ENCODE results near the gene TREM1. TPM values are rescaled to one million over a fixed set of nuclear protein-coding genes. Genes with fewer than 3 reads are reported as not detected.

TREM1 gene
- total RNA-seq, 6 donors from 2014 or later: 52.8 to 168 (median 115) TPM

DNA sequence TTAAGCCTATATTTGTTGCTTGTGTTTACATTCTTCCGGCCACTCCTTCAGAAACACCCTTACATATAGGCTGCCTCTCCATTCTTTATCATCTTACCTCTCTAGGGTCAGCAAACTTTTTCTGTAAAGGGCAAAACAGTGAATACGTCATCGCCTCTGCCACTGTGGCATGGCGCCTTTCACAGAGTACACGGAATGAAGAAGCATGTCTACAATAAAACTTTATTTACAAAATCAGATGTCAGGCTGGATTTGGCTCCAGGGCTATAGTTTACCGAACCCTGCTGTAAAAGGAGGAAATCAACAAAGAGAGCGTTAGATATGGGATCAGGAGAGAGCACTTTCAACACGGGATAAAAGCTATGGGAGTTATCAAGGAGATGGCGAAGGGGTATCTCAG, 39.6 kb upstream of the TREM1 start:
- peaks cover 0 to 3% (median 0%) of the 10 kb centered on the region in 4 donors for H3K27me3 ChIP-seq
- TF ChIP-seq, protein P1, sequence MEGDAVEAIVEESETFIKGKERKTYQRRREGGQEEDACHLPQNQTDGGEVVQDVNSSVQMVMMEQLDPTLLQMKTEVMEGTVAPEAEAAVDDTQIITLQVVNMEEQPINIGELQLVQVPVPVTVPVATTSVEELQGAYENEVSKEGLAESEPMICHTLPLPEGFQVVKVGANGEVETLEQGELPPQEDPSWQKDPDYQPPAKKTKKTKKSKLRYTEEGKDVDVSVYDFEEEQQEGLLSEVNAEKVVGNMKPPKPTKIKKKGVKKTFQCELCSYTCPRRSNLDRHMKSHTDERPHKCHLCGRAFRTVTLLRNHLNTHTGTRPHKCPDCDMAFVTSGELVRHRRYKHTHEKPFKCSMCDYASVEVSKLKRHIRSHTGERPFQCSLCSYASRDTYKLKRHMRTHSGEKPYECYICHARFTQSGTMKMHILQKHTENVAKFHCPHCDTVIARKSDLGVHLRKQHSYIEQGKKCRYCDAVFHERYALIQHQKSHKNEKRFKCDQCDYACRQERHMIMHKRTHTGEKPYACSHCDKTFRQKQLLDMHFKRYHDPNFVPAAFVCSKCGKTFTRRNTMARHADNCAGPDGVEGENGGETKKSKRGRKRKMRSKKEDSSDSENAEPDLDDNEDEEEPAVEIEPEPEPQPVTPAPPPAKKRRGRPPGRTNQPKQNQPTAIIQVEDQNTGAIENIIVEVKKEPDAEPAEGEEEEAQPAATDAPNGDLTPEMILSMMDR (IDR thresholded peaks at IDR 0.05): no peak
- TF ChIP-seq EP300 (IDR thresholded peaks at IDR 0.05) (no peak), POLR2AphosphoS5 (IDR thresholded peaks at IDR 0.05) (no peak), POLR2A (IDR thresholded peaks at IDR 0.05) (no peak)
- DNase-seq: no peak
- H3K4me1 ChIP-seq: no peaks in the 10 kb centered on the region
- no peak overlapping the region for H3K4me3 ChIP-seq
- no peaks in the 10 kb centered on the region for H3K36me3 ChIP-seq
- 70 to 77% methylated on average over 9 of the region's 9 CpGs for WGBS, 2 donors
- H3K27ac ChIP-seq: no peak overlapping the region
- ATAC-seq (ENCODE audit: low FRiP score in 2 of 2): no peak
- H3K9me3 ChIP-seq: no peaks in the 10 kb centered on the region

DNA sequence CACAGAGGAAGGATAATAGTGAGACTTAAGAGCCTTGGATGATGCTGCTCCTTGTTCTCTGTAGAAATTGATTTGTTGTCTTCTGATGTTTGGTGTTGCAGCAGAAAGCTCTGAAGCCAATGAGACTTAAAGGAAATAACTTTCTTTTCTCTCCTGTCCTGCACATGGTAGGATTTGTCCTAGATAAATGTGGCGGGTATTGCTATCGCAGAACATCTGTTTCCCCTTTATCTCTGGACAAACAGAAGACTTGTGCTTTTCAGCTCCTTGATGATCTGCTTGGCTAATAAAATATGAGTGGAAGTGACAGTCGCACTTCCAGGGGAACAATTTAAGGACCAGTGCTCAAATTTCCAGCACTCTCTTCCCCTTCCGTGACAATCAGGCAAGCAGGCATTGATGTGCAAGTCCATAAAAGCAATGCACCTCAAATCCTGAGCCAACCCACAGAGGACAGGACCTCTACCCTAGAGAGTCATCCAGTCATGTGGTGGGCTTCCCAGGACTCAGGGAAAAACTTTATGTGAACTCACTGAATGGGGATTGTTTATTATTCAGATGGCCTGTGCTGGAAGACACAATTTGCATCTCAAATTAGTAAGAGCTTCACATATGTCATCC, 39.1 kb upstream of the TREM1 start:
- 61 to 63% methylated on average over 4 of the region's 4 CpGs for WGBS, 2 donors
- no peak for TF ChIP-seq POLR2AphosphoS5 (IDR thresholded peaks at IDR 0.05)

GRCh38 chr6:41321183-41321582, 34.7 kb upstream of the TREM1 start:
- H3K4me3 ChIP-seq: no peak overlapping the region
- ATAC-seq (ENCODE audit: low FRiP score in 2 of 2) (no peak), DNase-seq (no peak)
- H3K36me3 ChIP-seq: no peaks in the 10 kb centered on the region
- no peaks in the 10 kb centered on the region for H3K9me3 ChIP-seq
- WGBS, 2 donors: 89 to 92% methylated on average over 4 of the region's 4 CpGs
- TF ChIP-seq EP300 (IDR thresholded peaks at IDR 0.05) (no peak), POLR2AphosphoS5 (IDR thresholded peaks at IDR 0.05) (no peak), POLR2A (IDR thresholded peaks at IDR 0.05) (no peak)
- TF ChIP-seq, protein P1 (IDR thresholded peaks at IDR 0.05): no peak
- peaks cover 7 to 21% (median 13%) of the 10 kb centered on the region in 4 donors for H3K4me1 ChIP-seq
- no peak overlapping the region for H3K27ac ChIP-seq
- H3K27me3 ChIP-seq: no peaks in the 10 kb centered on the region

More for the DNA sequence above, 39.1 kb upstream of the TREM1 start:
- Histone ChIP-seq H3K4me3 (no peak overlapping the region), H3K4me1 (no peaks in the 10 kb centered on the region), H3K27ac (no peak overlapping the region), H3K9me3 (no peaks in the 10 kb centered on the region), H3K27me3 (peaks cover 0 to 3% (median 0%) of the 10 kb centered on the region in 4 donors), H3K36me3 (no peaks in the 10 kb centered on the region)
- no peak for ATAC-seq (ENCODE audit: low FRiP score in 2 of 2)
- no peak for DNase-seq

- TF ChIP-seq POLR2A (IDR thresholded peaks at IDR 0.05) (peak in 1 of 4 donors; percentile 20), EP300 (IDR thresholded peaks at IDR 0.05) (no peak), POLR2AphosphoS5 (IDR thresholded peaks at IDR 0.05) (peak; percentile 21 to 35)
- TF ChIP-seq, protein P1 (IDR thresholded peaks at IDR 0.05): peak; percentile 99 to 100 (median 99)
- Histone ChIP-seq H3K4me1 (peaks cover 7 to 21% (median 13%) of the 10 kb centered on the region in 4 donors), H3K9me3 (no peaks in the 10 kb centered on the region), H3K4me3 (peak overlapping the region in 3 of 4 donors; percentile 11 to 37 (median 30)), H3K27me3 (no peaks in the 10 kb centered on the region), H3K36me3 (no peaks in the 10 kb centered on the region), H3K27ac (no peak overlapping the region)
- WGBS, 2 donors: 28 to 40% methylated on average over 19 to 31 of the region's 33 CpGs
- ATAC-seq (ENCODE audit: low FRiP score in 2 of 2): peak; percentile 97 to 99
- peak; percentile 92 to 93 for DNase-seq
Observed at GRCh38 chr6:41318654-41319565, 32.4 kb upstream of the TREM1 start.

DNA sequence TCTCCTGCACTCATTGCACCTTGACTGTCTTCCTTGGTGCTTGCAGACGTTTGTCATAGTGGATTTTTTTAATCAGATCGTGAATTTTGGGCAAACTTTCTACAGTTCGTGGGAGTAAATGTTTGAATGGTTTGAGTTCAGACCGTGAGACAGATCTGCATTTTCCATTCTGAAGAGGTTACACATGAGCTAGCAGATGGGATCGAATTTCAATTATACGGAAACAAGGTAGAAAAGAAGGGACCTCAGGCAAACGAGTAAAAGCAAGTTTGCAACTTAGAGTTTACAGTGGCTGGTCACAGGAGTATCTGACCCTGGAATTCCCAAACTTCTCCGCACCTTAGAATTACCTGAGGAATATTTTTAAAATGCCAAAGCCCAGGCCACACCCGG, 31.8 kb upstream of the TREM1 start:
- DNase-seq: no peak
- Histone ChIP-seq H3K4me1 (peaks cover 7 to 21% (median 13%) of the 10 kb centered on the region in 4 donors), H3K36me3 (no peaks in the 10 kb centered on the region), H3K27ac (no peak overlapping the region), H3K4me3 (peak overlapping the region in 2 of 4 donors; percentile 30 to 37), H3K9me3 (no peaks in the 10 kb centered on the region), H3K27me3 (no peaks in the 10 kb centered on the region)
- 42 to 46% methylated on average over 9 of the region's 9 CpGs for WGBS, 2 donors
- TF ChIP-seq POLR2A (IDR thresholded peaks at IDR 0.05): no peak
- ATAC-seq (ENCODE audit: low FRiP score in 2 of 2): no peak

Measured in upper lobe of left lung (tissue), 6 donors.